Activated gamma-delta T cell (primary cell): ENCODE data around the gene AKR7A3.

Experiments
- DNase-seq: peaks from one replicate; lab custom pipeline; 2025; lab: John Stamatoyannopoulos, UW

The AKR7A3 gene

GRCh38 chr1:19251305-19252196 lies 37.0 kb downstream of the AKR7A3 start, which contains the start of the genes EMC1 and MRTO4:
TSS of gene EMC1 (minus strand) at chr1:19251524. CDS start at chr1:19251509, 15 bp downstream.
TSS of gene MRTO4 (plus strand) at chr1:19251805. CDS start at chr1:19251836, 31 bp downstream.
- peak; percentile 86 for DNase-seq

- DNase-seq = no peak
These were observed 37.8 kb downstream of the AKR7A3 start for GRCh38 chr1:19250629-19251304.

GRCh38 chr1:19240673-19241538 lies 47.7 kb downstream of the AKR7A3 start:
- DNase-seq = no peak

- DNase-seq = no peak
These were observed 48.7 kb downstream of the AKR7A3 start for GRCh38 chr1:19239876-19240275.

GRCh38 chr1:19234224-19234623 lies 54.3 kb downstream of the AKR7A3 start:
- no peak for DNase-seq
